ENCODE measurements around the gene ENC1.

Gene ENC1

DNA sequence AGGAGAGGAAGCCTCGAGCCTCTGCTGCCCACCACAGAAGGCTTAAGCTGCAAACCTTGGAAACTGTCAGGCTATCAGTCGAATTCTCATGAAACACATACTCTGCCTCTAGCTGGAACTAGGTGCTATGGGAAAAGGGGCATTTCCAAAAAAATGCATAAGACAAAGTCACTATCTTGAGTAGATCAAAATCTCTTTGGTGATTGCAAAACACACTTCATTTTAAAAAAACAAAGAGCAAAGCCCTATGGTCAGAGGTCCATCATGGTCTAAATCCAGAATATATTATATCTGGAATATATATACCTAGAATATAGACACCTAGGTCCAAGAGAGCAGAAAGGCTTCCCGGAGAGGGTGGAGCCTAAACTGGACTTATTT, 59.8 kb downstream of the ENC1 start:
- 97% methylated on average over 2 of the region's 3 CpGs for WGBS
- no peak overlapping the region for H3K4ac ChIP-seq (ENCODE audit: low read depth in 1 of 2, low read length in 2 of 2)
- H4K8ac ChIP-seq (ENCODE audit: low read length), result no peak overlapping the region
- H3K14ac ChIP-seq (ENCODE audit: low read length in 2 of 2), result no peak overlapping the region
- H3K27me3 ChIP-seq (ENCODE audit: control insufficient read depth in 1 of 2, insufficient read depth in 1 of 2, low read length in 2 of 2), result no peaks in the 10 kb centered on the region
- no peak overlapping the region for H2AFZ ChIP-seq (ENCODE audit: low read depth, low read length)
- H4K91ac ChIP-seq (ENCODE audit: low read length), result no peak overlapping the region
- H2AK5ac ChIP-seq (ENCODE audit: low read length, severe bottlenecking), result no peak overlapping the region
- peaks cover 7% of the 10 kb centered on the region for H3K4me1 ChIP-seq (ENCODE audit: control insufficient read depth, insufficient read depth, low read depth, low read length)
- H3K4me3 ChIP-seq (ENCODE audit: insufficient read depth in 1 of 2, low read depth in 1 of 2, low read length in 2 of 2), result no peak overlapping the region
- H2BK120ac ChIP-seq (ENCODE audit: low read depth, low read length), result no peak overlapping the region
- H2BK15ac ChIP-seq (ENCODE audit: low read depth, poor library complexity, severe bottlenecking), result no peak overlapping the region
- H3K4me2 ChIP-seq (ENCODE audit: low read length, poor library complexity, severe bottlenecking), result no peak overlapping the region
- H3K23ac ChIP-seq (ENCODE audit: low read length in 2 of 2), result no peak overlapping the region
- DNase-seq, result no peak
- H2BK5ac ChIP-seq (ENCODE audit: low read depth, low read length, poor library complexity, severe bottlenecking), result no peak overlapping the region
- no peaks in the 10 kb centered on the region for H3K36me3 ChIP-seq (ENCODE audit: control insufficient read depth in 1 of 2, insufficient read depth in 2 of 2, low read depth in 1 of 2, low read length in 2 of 2)
- no peak overlapping the region for H3K18ac ChIP-seq (ENCODE audit: low read depth in 1 of 2, low read length in 2 of 2)
- H3K27ac ChIP-seq (ENCODE audit: low read length, poor library complexity, severe bottlenecking), result no peak overlapping the region
- H3K9me3 ChIP-seq (ENCODE audit: control insufficient read depth, low read length), result no peaks in the 10 kb centered on the region
- no peak overlapping the region for H3K9ac ChIP-seq (ENCODE audit: low read length)
- no peaks in the 10 kb centered on the region for H3K79me1 ChIP-seq (replicated peaks; ENCODE audit: low read length, poor library complexity, severe bottlenecking)
- no peak overlapping the region for H2BK12ac ChIP-seq (ENCODE audit: low read length in 2 of 2)

DNA sequence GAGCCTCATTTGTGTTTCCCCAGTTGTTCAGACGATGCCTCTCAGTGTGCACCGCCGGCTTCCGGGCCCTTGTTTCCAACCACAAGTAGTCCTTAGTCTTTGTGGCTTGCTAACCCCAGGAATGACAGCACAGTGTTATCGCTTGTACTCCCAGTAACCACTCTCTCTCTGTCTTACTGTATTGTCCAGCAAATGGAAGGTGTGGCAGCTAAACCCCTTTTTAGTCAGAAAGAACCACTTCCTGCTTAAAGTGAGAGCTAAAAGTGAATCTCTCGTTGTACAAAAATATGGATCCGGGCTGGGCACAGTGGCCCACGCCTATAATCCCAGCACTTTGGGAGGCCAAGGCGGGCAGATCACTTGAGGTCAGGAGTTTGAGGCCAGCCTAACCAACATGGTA, 61.3 kb downstream of the ENC1 start:
- Histone ChIP-seq H3K4me2 (ENCODE audit: low read length, poor library complexity, severe bottlenecking) (no peak overlapping the region), H3K9ac (ENCODE audit: low read length) (no peak overlapping the region), H2BK12ac (ENCODE audit: low read length in 2 of 2) (no peak overlapping the region), H2BK15ac (ENCODE audit: low read depth, poor library complexity, severe bottlenecking) (no peak overlapping the region), H3K18ac (ENCODE audit: low read depth in 1 of 2, low read length in 2 of 2) (no peak overlapping the region), H3K27ac (ENCODE audit: low read length, poor library complexity, severe bottlenecking) (no peak overlapping the region), H4K8ac (ENCODE audit: low read length) (no peak overlapping the region), H3K36me3 (ENCODE audit: control insufficient read depth in 1 of 2, insufficient read depth in 2 of 2, low read depth in 1 of 2, low read length in 2 of 2) (no peaks in the 10 kb centered on the region), H3K4ac (ENCODE audit: low read depth in 1 of 2, low read length in 2 of 2) (no peak overlapping the region), H3K9me3 (ENCODE audit: control insufficient read depth, low read length) (no peaks in the 10 kb centered on the region), H3K23ac (ENCODE audit: low read length in 2 of 2) (no peak overlapping the region), H3K4me1 (ENCODE audit: control insufficient read depth, insufficient read depth, low read depth, low read length) (peaks cover 10% of the 10 kb centered on the region), H3K79me1 (replicated peaks; ENCODE audit: low read length, poor library complexity, severe bottlenecking) (no peaks in the 10 kb centered on the region), H4K91ac (ENCODE audit: low read length) (no peak overlapping the region), H3K14ac (ENCODE audit: low read length in 2 of 2) (no peak overlapping the region), H2AK5ac (ENCODE audit: low read length, severe bottlenecking) (no peak overlapping the region), H2AFZ (ENCODE audit: low read depth, low read length) (no peak overlapping the region), H2BK5ac (ENCODE audit: low read depth, low read length, poor library complexity, severe bottlenecking) (no peak overlapping the region), H3K27me3 (ENCODE audit: control insufficient read depth in 1 of 2, insufficient read depth in 1 of 2, low read length in 2 of 2) (no peaks in the 10 kb centered on the region), H3K4me3 (ENCODE audit: insufficient read depth in 1 of 2, low read depth in 1 of 2, low read length in 2 of 2) (no peak overlapping the region), H2BK120ac (ENCODE audit: low read depth, low read length) (no peak overlapping the region)
- 91% methylated on average over 9 of the region's 9 CpGs for WGBS
- no peak for DNase-seq

GRCh38 chr5:74578356-74579044, 62.0 kb downstream of the ENC1 start:
- Histone ChIP-seq H2AFZ (ENCODE audit: low read depth, low read length) (no peak overlapping the region), H2BK15ac (ENCODE audit: low read depth, poor library complexity, severe bottlenecking) (peak overlapping the region; percentile 26), H4K8ac (ENCODE audit: low read length) (no peak overlapping the region), H3K18ac (ENCODE audit: low read depth in 1 of 2, low read length in 2 of 2) (no peak overlapping the region), H3K23ac (ENCODE audit: low read length in 2 of 2) (no peak overlapping the region), H3K9me3 (ENCODE audit: control insufficient read depth, low read length) (no peaks in the 10 kb centered on the region), H2AK5ac (ENCODE audit: low read length, severe bottlenecking) (peak overlapping the region; percentile 40), H3K27ac (ENCODE audit: low read length, poor library complexity, severe bottlenecking) (no peak overlapping the region), H2BK12ac (ENCODE audit: low read length in 2 of 2) (no peak overlapping the region), H3K9ac (ENCODE audit: low read length) (no peak overlapping the region), H2BK5ac (ENCODE audit: low read depth, low read length, poor library complexity, severe bottlenecking) (no peak overlapping the region), H3K36me3 (ENCODE audit: control insufficient read depth in 1 of 2, insufficient read depth in 2 of 2, low read depth in 1 of 2, low read length in 2 of 2) (no peaks in the 10 kb centered on the region), H3K4me1 (ENCODE audit: control insufficient read depth, insufficient read depth, low read depth, low read length) (peaks cover 10% of the 10 kb centered on the region), H3K4ac (ENCODE audit: low read depth in 1 of 2, low read length in 2 of 2) (peak overlapping the region in 1 of 2 experiments; percentile 35), H3K14ac (ENCODE audit: low read length in 2 of 2) (no peak overlapping the region), H3K4me3 (ENCODE audit: insufficient read depth in 1 of 2, low read depth in 1 of 2, low read length in 2 of 2) (no peak overlapping the region), H3K4me2 (ENCODE audit: low read length, poor library complexity, severe bottlenecking) (no peak overlapping the region), H3K27me3 (ENCODE audit: control insufficient read depth in 1 of 2, insufficient read depth in 1 of 2, low read length in 2 of 2) (no peaks in the 10 kb centered on the region), H4K91ac (ENCODE audit: low read length) (no peak overlapping the region), H2BK120ac (ENCODE audit: low read depth, low read length) (no peak overlapping the region), H3K79me1 (replicated peaks; ENCODE audit: low read length, poor library complexity, severe bottlenecking) (no peaks in the 10 kb centered on the region)
- DNase-seq, result no peak
- WGBS, result 96% methylated on average over 5 of the region's 7 CpGs

Measured in mesenchymal stem cell (in vitro differentiated cells and primary cell).